Spinal cord (tissue), 10 donors: ENCODE data around the gene PLIN3. TPM values are rescaled to one million over a fixed set of nuclear protein-coding genes. Genes with fewer than 3 reads are reported as not detected.

ENCODE experiments used
- DNase-seq, 6 donors: peaks; one replicate each; pipeline versions ENCODE4 v3.0.0 to v3.0.0-alpha.2; 2013 to 2015; ENCODE audit warnings: low spot score in 6 of 6, low read depth in 4 of 6
- H3K27ac ChIP-seq: one replicate; pipeline ENCODE4 v1.5.1; 2013; ENCODE audit warnings: low read depth, low read length, control low read depth
- H3K27me3 ChIP-seq: one replicate; pipeline ENCODE4 v1.6.1; 2013; ENCODE audit warnings: low read length; ENCODE audit not compliant: control insufficient read depth, insufficient read depth
- H3K36me3 ChIP-seq: one replicate; pipeline ENCODE4 v1.6.1; 2013; ENCODE audit warnings: low read length; ENCODE audit not compliant: control insufficient read depth, insufficient read depth
- H3K4me1 ChIP-seq: one replicate; pipeline ENCODE4 v1.6.1; 2013; ENCODE audit warnings: low read length; ENCODE audit not compliant: control insufficient read depth, insufficient read depth
- H3K4me3 ChIP-seq: one replicate; pipeline ENCODE4 v1.5.1; 2013; ENCODE audit warnings: low read depth, low read length, control low read depth
- H3K9me3 ChIP-seq: one replicate; pipeline ENCODE4 v1.6.1; 2013; ENCODE audit warnings: low read length; ENCODE audit not compliant: control insufficient read depth, insufficient read depth
- WGBS: methylation state at CpG from one replicate; pipeline ENCODE4 v1.1.5; 2013; ENCODE audit warnings: missing lambda C conversion rate; ENCODE audit not compliant: insufficient coverage; 5-methylcytosine and 5-hydroxymethylcytosine counted together
- long read RNA-seq, 4 donors: transcript quantifications; one replicate each; lab custom pipeline, GENCODE V29; 2026
- polyA plus RNA-seq, 2 donors: library from polyadenylated mRNA; unstranded; fragments of 120-200 nt; gene quantifications; one replicate each; pipeline ENCODE4 v1.2.1, GENCODE V29; 2013; ENCODE audit not compliant: insufficient read length in 2 of 2
- total RNA-seq, 2 donors: library from RNA; depleted of rRNA in 1 of 2; stranded (reverse); fragments of 120-200 nt in 1 of 2; fragments of >200 nt in 1 of 2; gene quantifications; one replicate each; pipeline versions ENCODE4 v1.2.3 to v1.2.4, GENCODE V29; 2013 to 2014
- donor health status: healthy.

PLIN3 gene, protein sequence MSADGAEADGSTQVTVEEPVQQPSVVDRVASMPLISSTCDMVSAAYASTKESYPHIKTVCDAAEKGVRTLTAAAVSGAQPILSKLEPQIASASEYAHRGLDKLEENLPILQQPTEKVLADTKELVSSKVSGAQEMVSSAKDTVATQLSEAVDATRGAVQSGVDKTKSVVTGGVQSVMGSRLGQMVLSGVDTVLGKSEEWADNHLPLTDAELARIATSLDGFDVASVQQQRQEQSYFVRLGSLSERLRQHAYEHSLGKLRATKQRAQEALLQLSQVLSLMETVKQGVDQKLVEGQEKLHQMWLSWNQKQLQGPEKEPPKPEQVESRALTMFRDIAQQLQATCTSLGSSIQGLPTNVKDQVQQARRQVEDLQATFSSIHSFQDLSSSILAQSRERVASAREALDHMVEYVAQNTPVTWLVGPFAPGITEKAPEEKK
- total RNA-seq (10 to 100 TPM; 26.5 to 31.8 TPM), polyA plus RNA-seq (10 to 100 TPM; 39.3 to 44.7 TPM)
- long read RNA-seq, donor 1, transcript PLIN3-201 (8 exons, 2,333 nt) = major isoform, 25 of 41 reads
- long read RNA-seq, donor 1, partial matches to known transcripts = 15 of 41 reads
- long read RNA-seq, donor 1, other reads (novel, unspliced or antisense) = 0 of 41 reads
- long read RNA-seq, donor 2, transcript PLIN3-201 (8 exons, 2,333 nt) = major isoform, 13 of 13 reads
- long read RNA-seq, donor 2, partial matches to known transcripts = 0 of 13 reads
- long read RNA-seq, donor 2, other reads (novel, unspliced or antisense) = 0 of 13 reads
- long read RNA-seq, donor 3, transcript PLIN3-201 (8 exons, 2,333 nt) = major isoform, 11 of 12 reads
- long read RNA-seq, donor 3, partial matches to known transcripts = 0 of 12 reads
- long read RNA-seq, donor 3, other reads (novel, unspliced or antisense) = 0 of 12 reads
- long read RNA-seq, donor 4, transcript PLIN3-201 (8 exons, 2,333 nt) = major isoform, 26 of 40 reads
- long read RNA-seq, donor 4, partial matches to known transcripts = 13 of 40 reads
- long read RNA-seq, donor 4, other reads (novel, unspliced or antisense) = 0 of 40 reads

DNA sequence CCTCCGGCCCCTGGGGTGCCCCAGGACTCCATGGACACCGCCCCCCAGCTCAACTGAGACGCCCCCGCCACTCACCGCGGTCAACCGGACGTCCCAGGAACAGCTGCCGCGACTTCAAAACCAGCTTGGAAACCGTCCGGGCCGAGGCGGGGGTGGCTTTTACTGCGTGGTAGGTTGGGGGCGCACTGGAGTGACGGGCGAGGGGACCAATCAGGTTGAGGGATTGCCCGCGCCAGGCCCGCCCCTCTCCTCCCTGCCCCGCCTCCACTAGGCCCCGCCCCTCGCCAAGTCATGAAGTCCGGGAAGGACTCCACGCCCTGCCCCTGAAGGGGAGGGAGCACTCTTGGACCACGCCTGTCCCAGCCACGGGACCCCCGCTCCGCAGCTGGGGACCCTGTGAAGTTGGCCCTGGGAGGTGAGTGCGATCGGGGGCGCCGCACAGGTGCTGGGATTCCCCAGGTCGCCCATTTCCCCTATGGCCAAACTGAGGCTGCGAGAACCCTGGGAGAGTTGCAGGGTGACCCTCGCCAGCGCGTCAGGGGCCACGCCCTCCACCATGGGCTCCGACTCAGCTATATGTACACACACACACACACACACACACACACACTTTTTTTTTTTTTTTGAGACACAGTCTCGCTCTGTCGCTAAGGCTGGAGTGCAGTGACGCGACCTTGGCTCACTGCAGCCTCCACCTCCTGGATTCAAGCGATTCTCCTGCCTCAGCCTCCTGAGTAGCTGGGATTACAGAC, at the start of gene PLIN3:
Gene PLIN3 (minus strand): TSS at position 134 of the 752 bp plus-strand sequence. CDS start 6,273 bp downstream, outside the sequence.
- no peaks in the 10 kb centered on the region for H3K9me3 ChIP-seq
- WGBS = 12% methylated on average over 40 of the region's 46 CpGs
- H3K27me3 ChIP-seq = no peaks in the 10 kb centered on the region
- H3K27ac ChIP-seq = peak within 1 kb of the TSS; percentile 68
- peak; percentile 63 to 95 (median 80) for DNase-seq
- peaks cover 25% of the 10 kb centered on the region for H3K4me1 ChIP-seq
- H3K4me3 ChIP-seq = peak within 1 kb of the TSS; percentile 69
- no peaks in the 10 kb centered on the region for H3K36me3 ChIP-seq

DNA sequence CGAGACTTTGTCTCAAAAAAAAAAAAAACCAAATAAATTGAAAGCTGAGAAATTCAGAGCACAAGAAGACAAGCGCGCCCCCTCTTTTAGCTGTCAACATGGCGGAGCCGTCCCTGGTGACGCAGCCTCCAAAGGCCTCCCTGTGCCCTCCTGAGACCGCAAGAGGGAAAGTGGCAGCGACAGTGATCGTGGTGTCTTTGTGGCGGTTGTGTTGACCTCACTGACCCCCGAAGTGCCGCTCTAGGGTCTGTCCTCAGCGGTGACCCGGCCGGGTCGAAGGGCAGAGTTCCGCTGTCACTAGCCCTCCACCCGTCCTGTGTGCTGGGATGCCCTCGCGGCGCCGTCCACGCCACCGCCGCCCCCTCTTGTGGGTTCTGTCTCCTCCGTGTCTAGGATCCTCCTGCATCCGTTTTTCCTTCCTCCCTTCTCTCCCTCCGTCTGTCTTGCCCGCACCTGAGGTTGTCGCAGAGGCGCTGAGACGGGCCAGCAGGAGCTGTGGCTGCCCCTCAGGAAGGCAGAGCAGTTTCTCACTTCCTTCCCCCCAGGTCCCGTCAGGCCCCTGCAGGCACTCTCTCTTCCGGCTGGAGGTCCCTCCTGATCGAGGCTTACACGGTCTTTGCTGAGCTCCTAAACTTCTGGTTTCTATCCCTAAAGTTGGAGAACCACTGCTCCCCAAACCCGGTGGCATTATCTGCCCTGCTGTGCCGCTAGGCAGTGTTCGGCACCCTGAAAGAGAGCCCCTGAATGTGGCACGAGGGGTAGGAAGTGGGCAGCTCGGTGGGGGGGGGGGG, 49.0 kb upstream of the PLIN3 start:
- WGBS = 87% methylated on average over 38 of the region's 41 CpGs
- Histone ChIP-seq H3K27ac (no peak overlapping the region), H3K27me3 (no peaks in the 10 kb centered on the region), H3K36me3 (peaks cover 26% of the 10 kb centered on the region), H3K4me3 (no peak overlapping the region), H3K9me3 (no peaks in the 10 kb centered on the region), H3K4me1 (peaks cover 24% of the 10 kb centered on the region)
- DNase-seq = no peak

DNA sequence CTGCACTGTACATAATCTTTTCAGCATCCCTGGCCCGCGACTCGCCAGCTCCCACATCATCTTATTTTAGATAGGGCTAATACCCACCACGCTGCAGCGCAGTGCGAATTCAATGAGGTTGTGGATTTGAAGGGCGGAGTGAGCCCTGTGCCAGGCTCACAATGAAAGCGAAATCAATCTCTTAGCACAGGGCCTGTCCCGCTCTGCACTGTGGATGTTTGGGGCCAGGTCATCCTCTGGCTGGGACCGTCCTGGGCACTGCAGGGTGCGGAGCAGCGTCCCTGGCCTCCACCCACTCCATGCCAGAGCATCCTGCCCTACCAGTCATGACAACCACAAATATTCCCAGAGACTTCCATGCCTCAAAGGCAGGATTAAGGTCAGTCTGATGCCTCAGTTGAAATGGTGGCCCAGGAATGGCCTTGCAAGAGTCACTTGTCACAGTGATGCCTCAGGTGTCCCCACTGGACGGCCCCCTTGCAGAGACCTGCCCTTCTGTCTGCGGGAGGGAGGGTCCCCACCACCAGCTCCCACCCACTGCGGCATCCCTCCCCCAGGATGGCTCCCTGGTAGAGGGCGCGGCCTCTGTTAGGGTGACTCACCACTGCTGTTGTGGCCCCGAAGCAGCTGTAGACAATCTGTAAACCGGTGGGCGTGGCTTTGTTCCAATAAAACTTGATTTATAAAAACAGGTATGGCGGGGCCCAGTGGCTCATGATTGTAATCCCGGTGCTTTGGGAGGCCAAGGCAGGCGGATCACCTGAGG, 47.5 kb upstream of the PLIN3 start:
- Histone ChIP-seq H3K4me3 (no peak overlapping the region), H3K27ac (no peak overlapping the region), H3K9me3 (no peaks in the 10 kb centered on the region), H3K4me1 (peaks cover 36% of the 10 kb centered on the region), H3K27me3 (no peaks in the 10 kb centered on the region), H3K36me3 (peaks cover 13% of the 10 kb centered on the region)
- 72% methylated on average over 22 of the region's 23 CpGs for WGBS
- no peak for DNase-seq

DNA sequence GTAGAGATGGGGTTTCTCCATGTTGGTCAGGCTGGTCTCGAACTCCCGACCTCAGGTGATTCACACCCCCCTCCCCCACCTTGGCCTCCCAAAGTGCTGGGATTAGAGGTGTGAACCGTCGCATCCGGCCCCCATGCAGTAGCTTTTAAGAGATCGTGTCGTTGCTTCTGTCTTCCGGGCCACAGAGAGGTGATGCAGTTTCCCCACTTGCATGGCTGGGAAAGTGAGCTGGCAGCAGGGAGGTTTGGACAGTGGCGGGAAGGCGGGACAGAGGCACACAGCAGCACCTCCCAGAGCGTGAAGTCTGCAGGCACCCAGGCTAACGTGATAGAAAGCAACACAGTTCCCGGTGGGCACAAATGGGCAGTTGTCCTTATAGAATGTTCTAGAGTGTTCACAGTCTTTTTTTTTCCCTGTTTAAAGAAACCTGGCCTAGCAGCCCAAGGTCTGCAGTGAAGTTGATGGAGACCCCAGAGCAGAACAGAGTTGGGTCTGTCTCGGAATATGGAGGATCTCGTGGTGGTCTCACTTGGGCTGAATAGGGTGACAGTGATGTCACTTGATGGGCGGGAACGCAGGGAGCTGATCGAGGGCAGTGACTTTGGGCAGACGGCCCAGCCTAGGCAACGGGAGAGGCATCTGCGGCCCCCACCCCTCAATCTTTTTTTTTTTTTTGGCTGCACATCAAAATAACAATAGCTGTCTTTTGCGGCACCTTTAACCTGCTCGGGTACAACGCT, 46.7 kb upstream of the PLIN3 start:
- peaks cover 13% of the 10 kb centered on the region for H3K36me3 ChIP-seq
- peak in 1 of 6 donors; percentile 30 for DNase-seq
- peaks cover 38% of the 10 kb centered on the region for H3K4me1 ChIP-seq
- no peak overlapping the region for H3K4me3 ChIP-seq
- H3K9me3 ChIP-seq = no peaks in the 10 kb centered on the region
- 74% methylated on average over 20 of the region's 24 CpGs for WGBS
- no peak overlapping the region for H3K27ac ChIP-seq
- H3K27me3 ChIP-seq = no peaks in the 10 kb centered on the region

DNA sequence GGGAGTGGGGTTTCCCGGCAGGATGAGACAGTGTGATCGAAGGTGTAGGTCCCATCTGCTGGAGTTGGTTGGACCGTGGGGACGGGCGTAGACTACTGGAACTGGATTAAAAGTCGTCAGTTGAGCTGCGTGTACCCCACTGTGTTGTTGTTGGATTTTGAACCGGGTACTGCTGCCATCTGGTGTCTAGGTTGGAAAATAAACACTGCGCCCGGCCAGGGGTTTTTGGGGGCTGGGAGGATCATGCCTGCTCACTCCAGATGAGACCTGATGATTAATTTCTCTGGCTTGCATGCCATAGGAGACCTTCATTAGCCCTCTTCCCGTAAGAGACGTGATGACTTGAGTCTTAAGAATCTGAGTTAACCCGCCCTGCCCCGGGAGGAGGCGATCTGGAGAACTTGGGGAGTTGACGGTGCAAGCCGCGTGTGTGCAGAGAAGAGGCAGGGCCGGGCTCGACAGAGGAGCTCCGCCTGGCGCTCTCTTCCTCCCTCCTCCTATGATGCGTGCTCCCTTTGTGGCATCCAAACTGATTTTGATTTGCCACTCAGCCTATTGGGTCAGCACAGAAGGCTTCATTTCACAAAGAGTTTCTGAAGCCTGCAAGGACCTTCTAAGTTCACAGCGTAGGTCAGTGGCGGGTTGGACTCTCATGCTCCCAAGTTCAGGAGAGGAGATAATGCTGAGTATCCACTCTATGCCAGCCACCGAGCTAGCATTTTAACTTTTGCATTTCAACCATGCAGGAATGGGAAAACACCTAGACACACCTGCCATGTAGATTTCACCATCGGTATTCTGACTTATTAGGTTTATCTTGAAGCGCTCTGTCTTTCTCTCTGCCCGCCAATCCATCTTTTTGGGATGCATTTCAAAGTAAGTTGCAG, 44.6 kb upstream of the PLIN3 start:
- Histone ChIP-seq H3K9me3 (no peaks in the 10 kb centered on the region), H3K36me3 (peaks cover 10% of the 10 kb centered on the region), H3K4me3 (peak overlapping the region; percentile 52), H3K27me3 (no peaks in the 10 kb centered on the region), H3K4me1 (peaks cover 48% of the 10 kb centered on the region), H3K27ac (peak overlapping the region; percentile 47)
- WGBS = 32% methylated on average over 26 of the region's 29 CpGs
- DNase-seq = peak in 3 of 6 donors; percentile 54 to 90 (median 89)

DNA sequence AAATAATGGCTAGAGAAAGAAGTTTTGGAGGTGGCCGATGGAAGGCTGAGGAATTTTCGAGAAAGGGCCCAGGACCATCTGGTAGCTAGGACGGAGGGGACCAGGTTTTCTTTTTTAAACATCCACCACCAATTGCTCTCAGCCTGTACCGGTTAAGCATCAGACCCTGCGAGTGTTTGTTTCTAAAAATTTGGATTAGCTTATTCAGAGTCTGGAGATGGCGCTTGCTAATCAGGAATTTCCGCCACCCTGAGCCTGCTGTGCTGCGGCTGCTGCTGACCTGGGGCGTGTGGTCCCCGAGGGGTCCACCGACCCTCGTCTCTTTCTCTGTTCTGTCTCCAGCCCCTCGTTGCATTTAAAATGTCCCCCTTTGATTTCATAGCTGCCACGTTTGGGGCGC, 43.8 kb upstream of the PLIN3 start:
- H3K27ac ChIP-seq = peak overlapping the region; percentile 47

DNA sequence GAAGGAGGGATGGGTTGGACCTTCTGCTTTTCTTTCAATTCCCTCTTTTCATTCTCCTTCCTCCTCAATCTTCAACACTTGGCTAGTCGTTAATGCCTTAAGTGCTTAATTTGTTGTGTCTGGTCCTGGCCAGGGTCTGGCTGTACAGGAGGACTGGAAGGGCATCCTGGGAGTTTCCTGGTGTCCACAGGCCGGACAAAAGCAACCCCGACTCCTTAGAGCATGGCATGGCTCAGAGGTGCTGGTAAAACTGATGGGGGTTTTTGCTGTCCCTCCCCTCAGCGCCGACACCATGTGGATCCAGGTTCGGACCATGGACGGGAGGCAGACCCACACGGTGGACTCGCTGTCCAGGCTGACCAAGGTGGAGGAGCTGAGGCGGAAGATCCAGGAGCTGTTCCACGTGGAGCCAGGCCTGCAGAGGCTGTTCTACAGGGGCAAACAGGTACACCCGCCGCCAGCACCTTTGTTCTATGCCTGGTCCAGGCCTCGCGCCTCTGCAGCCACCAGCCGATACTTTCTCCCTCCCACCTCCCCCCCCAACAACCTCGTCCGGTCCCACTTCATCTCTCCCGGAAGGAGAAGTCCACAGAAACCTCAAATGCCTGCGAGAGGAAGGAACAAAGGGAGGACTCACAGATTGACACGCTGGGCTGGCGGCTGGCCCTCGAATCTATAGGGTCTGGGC, 43.3 kb upstream of the PLIN3 start:
- Histone ChIP-seq H3K27ac (no peak overlapping the region), H3K9me3 (no peaks in the 10 kb centered on the region), H3K4me3 (peak overlapping the region; percentile 52), H3K4me1 (peaks cover 48% of the 10 kb centered on the region), H3K36me3 (peaks cover 3% of the 10 kb centered on the region), H3K27me3 (no peaks in the 10 kb centered on the region)
- DNase-seq = peak in 1 of 6 donors; percentile 50
- WGBS = 23% methylated on average over 19 of the region's 23 CpGs

More for the DNA sequence above, 43.8 kb upstream of the PLIN3 start:
- H3K27me3 ChIP-seq = no peaks in the 10 kb centered on the region
- peaks cover 48% of the 10 kb centered on the region for H3K4me1 ChIP-seq
- H3K4me3 ChIP-seq = peak overlapping the region; percentile 52
- WGBS = 43% methylated on average over 8 of the region's 15 CpGs
- H3K9me3 ChIP-seq = no peaks in the 10 kb centered on the region
- no peak for DNase-seq
- peaks cover 4% of the 10 kb centered on the region for H3K36me3 ChIP-seq
